ENCODE data around the gene GRAMD2B.

Gene GRAMD2B

GRCh38 chr5:126523818-126524510, 100.8 kb downstream of the GRAMD2B start:
- Mint-ChIP-seq H3K4me1 (ENCODE audit: low read depth) (peaks cover 17% of the 10 kb centered on the region), H3K9me3 (no peaks in the 10 kb centered on the region), H3K36me3 (ENCODE audit: low read depth) (no peaks in the 10 kb centered on the region), H3K27ac (no peak overlapping the region), H3K27me3 (no peaks in the 10 kb centered on the region), H3K4me3 (no peak overlapping the region)
- intact Hi-C loops (cut with micrococcal nuclease), result no loop called here

GRCh38 chr5:126525630-126526245, 102.5 kb downstream of the GRAMD2B start:
- no peaks in the 10 kb centered on the region for H3K27me3 Mint-ChIP-seq
- H3K4me1 Mint-ChIP-seq (ENCODE audit: low read depth), result peaks cover 9% of the 10 kb centered on the region
- peak overlapping the region; percentile 55 for H3K27ac Mint-ChIP-seq

GRCh38 chr5:126526493-126526892, 103.3 kb downstream of the GRAMD2B start:
- no peaks in the 10 kb centered on the region for H3K9me3 Mint-ChIP-seq
- no peaks in the 10 kb centered on the region for H3K36me3 Mint-ChIP-seq (ENCODE audit: low read depth)
- intact Hi-C loops (cut with micrococcal nuclease), result no loop called here
- H3K4me1 Mint-ChIP-seq (ENCODE audit: low read depth), result peaks cover 9% of the 10 kb centered on the region
- no peak overlapping the region for H3K27ac Mint-ChIP-seq
- no peak overlapping the region for H3K4me3 Mint-ChIP-seq
- no peaks in the 10 kb centered on the region for H3K27me3 Mint-ChIP-seq

More at GRCh38 chr5:126525630-126526245, 102.5 kb downstream of the GRAMD2B start:
- intact Hi-C loops (cut with micrococcal nuclease), result no loop called here
- Mint-ChIP-seq H3K4me3 (peak overlapping the region; percentile 11), H3K9me3 (no peaks in the 10 kb centered on the region), H3K36me3 (ENCODE audit: low read depth) (no peaks in the 10 kb centered on the region)

GRCh38 chr5:126527158-126527557, 103.9 kb downstream of the GRAMD2B start:
- Mint-ChIP-seq H3K27me3 (no peaks in the 10 kb centered on the region), H3K4me3 (no peak overlapping the region), H3K36me3 (ENCODE audit: low read depth) (no peaks in the 10 kb centered on the region), H3K9me3 (no peaks in the 10 kb centered on the region), H3K4me1 (ENCODE audit: low read depth) (peaks cover 9% of the 10 kb centered on the region), H3K27ac (no peak overlapping the region)
- intact Hi-C loops (cut with micrococcal nuclease), result no loop called here

GRCh38 chr5:126527892-126528291, 104.7 kb downstream of the GRAMD2B start:
- intact Hi-C loops (cut with micrococcal nuclease), result no loop called here
- no peaks in the 10 kb centered on the region for H3K36me3 Mint-ChIP-seq (ENCODE audit: low read depth)
- no peak overlapping the region for H3K27ac Mint-ChIP-seq
- no peaks in the 10 kb centered on the region for H3K27me3 Mint-ChIP-seq
- H3K4me3 Mint-ChIP-seq, result no peak overlapping the region
- no peaks in the 10 kb centered on the region for H3K9me3 Mint-ChIP-seq
- H3K4me1 Mint-ChIP-seq (ENCODE audit: low read depth), result peaks cover 9% of the 10 kb centered on the region

- Mint-ChIP-seq H3K27ac (no peak overlapping the region), H3K4me3 (no peak overlapping the region), H3K36me3 (ENCODE audit: low read depth) (no peaks in the 10 kb centered on the region), H3K27me3 (no peaks in the 10 kb centered on the region), H3K9me3 (no peaks in the 10 kb centered on the region), H3K4me1 (ENCODE audit: low read depth) (no peaks in the 10 kb centered on the region)
- intact Hi-C loops (cut with micrococcal nuclease), result no loop called here
Observed at GRCh38 chr5:126531543-126532120, 108.4 kb downstream of the GRAMD2B start.

GRCh38 chr5:126534553-126534952, 111.3 kb downstream of the GRAMD2B start:
- Mint-ChIP-seq H3K9me3 (no peaks in the 10 kb centered on the region), H3K36me3 (ENCODE audit: low read depth) (no peaks in the 10 kb centered on the region), H3K27me3 (no peaks in the 10 kb centered on the region), H3K27ac (no peak overlapping the region), H3K4me1 (ENCODE audit: low read depth) (no peaks in the 10 kb centered on the region), H3K4me3 (no peak overlapping the region)
- intact Hi-C loops (cut with micrococcal nuclease), result no loop called here

- H3K27ac Mint-ChIP-seq, result no peak overlapping the region
- intact Hi-C loops (cut with micrococcal nuclease), result no loop called here
- H3K36me3 Mint-ChIP-seq (ENCODE audit: low read depth), result no peaks in the 10 kb centered on the region
- no peak overlapping the region for H3K4me3 Mint-ChIP-seq
- H3K9me3 Mint-ChIP-seq, result no peaks in the 10 kb centered on the region
- no peaks in the 10 kb centered on the region for H3K4me1 Mint-ChIP-seq (ENCODE audit: low read depth)
- no peaks in the 10 kb centered on the region for H3K27me3 Mint-ChIP-seq
Observed at GRCh38 chr5:126535856-126536545, 112.8 kb downstream of the GRAMD2B start.

- H3K9me3 Mint-ChIP-seq, result no peaks in the 10 kb centered on the region
- H3K27ac Mint-ChIP-seq, result no peak overlapping the region
- intact Hi-C loops (cut with micrococcal nuclease), result no loop called here
- no peak overlapping the region for H3K4me3 Mint-ChIP-seq
- no peaks in the 10 kb centered on the region for H3K27me3 Mint-ChIP-seq
- H3K36me3 Mint-ChIP-seq (ENCODE audit: low read depth), result no peaks in the 10 kb centered on the region
- no peaks in the 10 kb centered on the region for H3K4me1 Mint-ChIP-seq (ENCODE audit: low read depth)
Observed at GRCh38 chr5:126536874-126537273, 113.7 kb downstream of the GRAMD2B start.

- no peaks in the 10 kb centered on the region for H3K9me3 Mint-ChIP-seq
- H3K4me1 Mint-ChIP-seq (ENCODE audit: low read depth), result no peaks in the 10 kb centered on the region
- H3K27ac Mint-ChIP-seq, result no peak overlapping the region
- no peaks in the 10 kb centered on the region for H3K36me3 Mint-ChIP-seq (ENCODE audit: low read depth)
- H3K27me3 Mint-ChIP-seq, result no peaks in the 10 kb centered on the region
- intact Hi-C loops (cut with micrococcal nuclease), result no loop called here
- H3K4me3 Mint-ChIP-seq, result no peak overlapping the region
Observed at GRCh38 chr5:126538579-126538978, 115.4 kb downstream of the GRAMD2B start.

GRCh38 chr5:126540631-126541030, 117.4 kb downstream of the GRAMD2B start:
- H3K9me3 Mint-ChIP-seq, result no peaks in the 10 kb centered on the region
- no peaks in the 10 kb centered on the region for H3K4me1 Mint-ChIP-seq (ENCODE audit: low read depth)
- H3K27me3 Mint-ChIP-seq, result no peaks in the 10 kb centered on the region
- intact Hi-C loops (cut with micrococcal nuclease), result loop anchor here (5.0 kb wide), 2 partner anchors 57 to 262 kb away; partner anchors contain the start of gene ALDH7A1
- no peak overlapping the region for H3K4me3 Mint-ChIP-seq
- no peak overlapping the region for H3K27ac Mint-ChIP-seq
- H3K36me3 Mint-ChIP-seq (ENCODE audit: low read depth), result no peaks in the 10 kb centered on the region

GRCh38 chr5:126542441-126542840, 119.2 kb downstream of the GRAMD2B start:
- H3K4me1 Mint-ChIP-seq (ENCODE audit: low read depth), result no peaks in the 10 kb centered on the region
- H3K4me3 Mint-ChIP-seq, result no peak overlapping the region
- no peak overlapping the region for H3K27ac Mint-ChIP-seq
- no peaks in the 10 kb centered on the region for H3K27me3 Mint-ChIP-seq
- no peaks in the 10 kb centered on the region for H3K36me3 Mint-ChIP-seq (ENCODE audit: low read depth)
- no peaks in the 10 kb centered on the region for H3K9me3 Mint-ChIP-seq
- intact Hi-C loops (cut with micrococcal nuclease), result loop anchor here (5.0 kb wide), 2 partner anchors 55 to 260 kb away; partner anchors contain the start of gene ALDH7A1

- no peaks in the 10 kb centered on the region for H3K27me3 Mint-ChIP-seq
- intact Hi-C loops (cut with micrococcal nuclease), result loop anchor here (5.0 kb wide), 2 partner anchors 54 to 259 kb away; partner anchors contain the start of gene ALDH7A1
- no peak overlapping the region for H3K4me3 Mint-ChIP-seq
- no peaks in the 10 kb centered on the region for H3K9me3 Mint-ChIP-seq
- H3K27ac Mint-ChIP-seq, result no peak overlapping the region
- no peaks in the 10 kb centered on the region for H3K36me3 Mint-ChIP-seq (ENCODE audit: low read depth)
- H3K4me1 Mint-ChIP-seq (ENCODE audit: low read depth), result no peaks in the 10 kb centered on the region
Observed at GRCh38 chr5:126543009-126543408, 119.8 kb downstream of the GRAMD2B start.

GRCh38 chr5:126543660-126544059, 120.5 kb downstream of the GRAMD2B start:
- no peak overlapping the region for H3K4me3 Mint-ChIP-seq
- H3K36me3 Mint-ChIP-seq (ENCODE audit: low read depth), result no peaks in the 10 kb centered on the region
- no peaks in the 10 kb centered on the region for H3K4me1 Mint-ChIP-seq (ENCODE audit: low read depth)
- H3K27me3 Mint-ChIP-seq, result no peaks in the 10 kb centered on the region
- intact Hi-C loops (cut with micrococcal nuclease), result loop anchor here (5.0 kb wide), 2 partner anchors 54 to 259 kb away; partner anchors contain the start of gene ALDH7A1
- H3K9me3 Mint-ChIP-seq, result no peaks in the 10 kb centered on the region
- no peak overlapping the region for H3K27ac Mint-ChIP-seq
